ENCODE measurements around the gene SRSF4. TPM values are rescaled to one million over a fixed set of nuclear protein-coding genes. Genes with fewer than 3 reads are reported as not detected.

SRSF4 gene
- total RNA-seq, 1 donor from 2014 or later: 109 TPM

Other genes starting within 250 kb of the SRSF4 start
- gene TMEM200B, start 58.0 kb downstream of the SRSF4 start, total RNA-seq: 3.7 and 3.8 TPM in 2 replicates
- 24.6 and 28.4 TPM in 2 replicates for gene MECR, start 49.0 kb upstream of the SRSF4 start, total RNA-seq
- 4.8 and 5.1 TPM in 2 replicates for gene PTPRU, start 54.6 kb upstream of the SRSF4 start, total RNA-seq

Measured in neural crest cell (in vitro differentiated cells).